CD4-positive, alpha-beta T cell treated with Interleukin-1 beta for 1 hour (primary cell): Measurements from ENCODE around the gene TNS3.

Experiments
- DNase-seq, 2 donors: peaks; one replicate each; pipeline ENCODE4 v3.0.0-alpha.2; 2020 to 2022

Gene TNS3

DNA sequence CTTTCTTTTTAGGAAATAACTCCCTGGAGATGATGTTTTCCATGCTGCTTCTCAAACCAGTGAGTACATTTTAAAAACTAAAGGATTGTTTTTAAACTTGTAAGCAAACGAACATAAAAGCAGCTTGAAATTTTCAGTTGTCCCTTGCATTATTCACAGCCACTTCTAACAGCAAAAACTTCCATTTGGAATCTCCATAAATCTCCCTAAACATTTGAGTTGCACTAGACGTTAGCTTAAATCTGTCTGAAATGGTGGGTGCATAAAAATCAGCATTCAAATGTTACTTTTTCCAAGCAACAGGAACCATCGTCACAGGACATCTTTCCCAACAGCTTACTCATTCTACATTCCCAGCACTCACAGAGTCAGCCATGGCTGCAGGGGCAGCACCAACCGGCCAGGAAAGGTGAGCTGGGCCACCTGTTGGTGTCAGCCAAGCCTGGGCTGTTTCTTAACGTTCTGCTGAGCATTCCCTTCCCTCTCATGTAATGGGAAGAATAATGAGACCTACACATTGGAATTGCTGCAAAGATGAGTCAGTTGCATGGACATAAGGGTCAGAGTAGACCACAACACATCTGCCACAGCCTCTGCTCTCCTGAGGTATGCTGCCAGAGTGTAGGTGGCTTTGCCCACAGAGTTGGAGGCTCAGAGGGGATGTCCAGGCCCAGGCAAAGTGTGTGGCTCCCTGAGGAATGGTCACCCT lies 163.2 kb downstream of the TNS3 start:
- DNase-seq: no peak

DNA sequence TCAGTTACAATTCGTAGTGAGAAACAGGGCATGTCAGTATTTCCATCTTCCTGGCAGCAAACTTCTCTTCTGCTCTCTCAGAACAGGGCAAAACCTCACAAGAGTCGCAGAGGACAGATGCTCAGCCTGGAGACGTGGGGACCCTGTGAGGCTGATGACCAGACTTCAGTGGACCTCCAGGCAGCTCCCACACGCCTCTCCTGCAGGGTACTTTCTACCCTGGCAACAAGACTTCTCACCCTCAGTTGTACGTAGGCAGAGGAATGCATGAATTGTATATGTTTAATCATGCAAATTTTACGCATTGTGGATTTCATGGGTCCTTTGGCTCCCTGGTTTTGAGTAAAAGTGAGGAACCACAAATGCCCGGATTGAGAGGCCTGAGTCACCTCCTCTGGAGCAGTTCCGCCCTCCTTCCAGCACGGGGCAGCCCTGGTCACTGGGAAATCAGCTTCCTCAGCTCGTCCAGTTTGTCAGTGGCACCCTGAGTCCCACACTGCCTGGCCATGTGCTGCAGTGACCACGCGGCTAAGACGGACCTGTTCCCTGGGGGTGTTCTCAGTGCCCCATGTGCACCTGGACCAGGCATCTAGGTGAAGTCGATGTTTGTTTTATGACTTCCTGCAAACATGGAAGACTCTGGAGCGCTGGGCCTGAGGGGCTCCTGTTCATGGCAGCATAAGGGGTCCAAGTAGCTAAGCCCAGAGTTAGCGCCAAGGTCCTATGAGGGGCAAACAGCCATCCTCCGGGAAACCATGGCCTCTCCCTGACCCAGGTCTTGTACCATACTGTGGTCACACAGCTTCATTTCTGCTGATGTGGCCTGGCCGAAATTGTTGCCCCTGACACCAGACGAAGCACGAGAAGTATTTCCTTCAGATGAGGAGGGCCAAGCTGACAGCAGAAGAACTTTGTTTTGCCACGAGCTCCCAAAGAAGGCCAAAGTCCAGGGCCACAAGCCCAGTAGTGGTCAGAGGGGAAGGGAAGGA lies 165.1 kb downstream of the TNS3 start:
- DNase-seq: no peak

DNA sequence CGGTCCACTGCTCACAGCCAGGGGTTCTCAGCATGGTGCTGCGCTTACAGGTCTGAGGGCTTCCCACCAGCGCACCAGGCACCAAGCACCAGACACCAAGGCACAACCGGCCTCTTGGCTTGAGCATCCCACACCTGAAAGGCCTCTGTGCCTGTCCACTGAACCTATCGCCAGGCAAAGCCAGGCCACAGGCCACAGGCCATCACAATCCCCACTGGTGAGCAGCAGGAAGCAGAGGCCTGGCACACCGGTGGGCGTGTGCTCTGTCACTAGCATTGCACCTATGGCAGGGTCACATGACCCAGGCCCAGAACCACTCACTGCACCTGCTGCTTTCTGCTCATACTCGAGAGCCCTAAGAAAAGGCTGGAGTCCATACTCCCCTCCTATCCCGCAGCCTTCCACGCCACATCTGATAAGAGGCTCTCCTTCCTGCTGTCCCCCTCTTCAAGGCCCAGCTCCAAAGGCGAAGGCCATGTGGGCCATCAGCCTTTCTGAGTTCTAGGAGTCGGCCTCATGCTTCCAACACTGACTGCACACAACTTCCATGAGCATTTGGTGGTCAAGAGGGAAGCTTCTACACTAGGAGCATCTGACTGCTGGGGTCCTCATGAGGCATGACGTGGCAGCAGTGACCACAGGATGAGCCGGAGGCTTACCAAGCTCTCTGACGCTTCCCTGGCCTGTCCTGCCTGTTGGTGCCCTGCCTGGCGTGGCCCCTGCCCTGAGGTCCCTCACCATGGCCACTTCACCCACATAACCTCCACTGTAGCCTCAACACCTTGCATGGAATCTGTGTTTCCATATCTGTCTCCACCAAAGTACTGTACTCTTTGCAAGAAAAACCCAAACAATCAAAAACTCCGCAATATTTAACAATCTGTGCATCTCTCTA lies 166.3 kb downstream of the TNS3 start:
- DNase-seq: no peak

DNA sequence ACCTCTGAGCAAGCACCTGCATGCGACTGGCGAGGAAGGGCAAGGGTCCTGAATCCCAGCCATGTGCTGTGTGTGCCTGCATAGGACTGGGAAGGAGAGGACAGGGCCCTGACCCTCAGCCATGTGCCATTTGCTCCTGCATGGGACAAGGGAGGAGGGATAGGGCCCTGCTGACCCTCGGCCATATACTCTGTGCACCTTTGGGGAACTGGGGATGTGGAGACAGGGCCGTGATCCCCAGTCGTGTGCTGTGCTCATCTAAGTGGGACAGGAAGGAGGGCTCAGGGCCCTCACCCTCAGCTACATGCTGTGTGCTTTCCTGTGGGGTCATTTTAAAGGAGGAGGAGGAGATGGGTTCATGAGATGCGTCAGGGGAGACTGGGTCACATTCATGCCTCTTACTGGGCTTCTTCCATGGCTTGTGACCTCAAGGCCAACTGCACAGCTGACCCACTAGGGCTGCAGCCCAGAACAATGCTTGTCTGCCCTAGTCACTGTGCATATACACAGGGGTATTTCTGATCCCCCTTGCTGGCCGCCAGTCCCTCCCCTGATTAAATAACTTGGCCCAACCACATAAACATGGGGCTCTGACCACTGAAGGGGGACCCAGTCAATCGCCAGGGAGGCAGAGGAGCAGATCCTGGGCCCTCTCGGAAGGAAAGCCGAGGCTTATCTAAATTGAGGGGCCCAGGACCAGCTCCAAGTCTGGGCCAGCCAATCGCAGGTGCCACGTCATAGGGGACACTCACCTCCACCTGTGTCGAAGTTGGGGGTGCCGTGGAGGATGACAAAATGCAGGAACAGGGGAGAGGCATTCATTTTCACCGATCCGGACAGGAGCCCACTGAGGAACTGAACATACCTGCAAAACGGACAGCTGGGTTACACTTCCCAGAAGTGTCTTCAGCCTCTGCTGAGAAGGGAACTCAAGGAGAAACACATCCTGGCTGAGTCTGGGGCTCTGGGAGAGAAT lies 167.3 kb downstream of the TNS3 start:
- no peak for DNase-seq

DNA sequence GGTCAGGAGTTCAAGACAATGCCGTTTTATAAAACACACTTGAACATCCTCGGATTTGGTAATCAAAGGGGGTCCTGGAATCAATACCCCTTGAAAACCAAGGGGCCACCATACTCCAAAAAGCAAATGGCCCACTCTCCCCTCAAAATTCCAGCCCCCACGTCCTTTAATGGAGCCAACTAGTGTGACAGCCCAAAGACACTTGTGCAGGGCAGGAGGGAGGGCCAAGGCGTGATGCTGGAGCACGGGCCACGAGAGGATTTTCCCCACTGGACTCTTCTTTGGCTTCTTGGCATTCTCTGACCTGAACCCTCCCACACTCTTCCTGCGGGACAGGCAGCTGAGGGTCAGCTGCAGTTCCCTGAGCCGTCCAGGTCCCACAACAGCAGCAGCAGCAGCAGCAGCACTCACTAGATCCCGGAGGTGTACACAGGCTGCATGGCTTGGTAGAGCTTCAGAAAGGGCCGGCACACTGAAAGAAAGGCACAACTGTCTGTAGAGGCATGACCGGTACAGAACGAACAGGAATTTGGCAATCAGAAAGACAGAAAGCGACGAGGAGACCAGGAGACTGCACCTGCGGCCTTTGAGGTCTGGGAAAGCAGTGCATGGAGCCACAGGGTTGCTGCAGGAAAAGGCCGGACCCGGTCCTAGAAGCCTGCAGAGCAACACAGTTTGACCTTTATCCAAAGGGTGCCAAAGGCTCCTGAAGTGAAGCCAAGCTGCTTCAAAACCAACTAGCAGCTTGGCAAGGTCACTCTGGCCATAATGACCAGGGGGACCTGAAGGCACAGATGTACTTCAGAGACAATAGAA lies 168.2 kb downstream of the TNS3 start:
- DNase-seq: no peak

DNA sequence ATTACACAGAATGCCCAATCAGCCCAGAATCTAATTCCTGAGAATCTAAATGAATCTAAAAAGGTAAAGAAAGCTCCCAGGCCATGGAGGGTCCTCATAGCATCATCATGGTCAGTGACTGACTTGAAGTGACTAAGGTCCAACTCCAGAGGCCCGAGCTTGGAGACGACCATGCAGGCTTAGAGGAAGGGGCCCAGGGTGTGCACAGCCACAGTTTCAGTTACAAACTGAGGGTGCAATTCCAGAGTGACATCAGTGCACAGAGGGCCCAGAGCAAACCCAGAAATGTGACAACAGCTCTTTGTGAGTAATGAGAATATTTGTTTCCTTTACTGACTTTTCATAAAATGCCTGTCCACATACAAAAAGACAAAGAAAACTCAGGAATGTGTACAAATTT lies 170.0 kb downstream of the TNS3 start:
- DNase-seq: no peak

DNA sequence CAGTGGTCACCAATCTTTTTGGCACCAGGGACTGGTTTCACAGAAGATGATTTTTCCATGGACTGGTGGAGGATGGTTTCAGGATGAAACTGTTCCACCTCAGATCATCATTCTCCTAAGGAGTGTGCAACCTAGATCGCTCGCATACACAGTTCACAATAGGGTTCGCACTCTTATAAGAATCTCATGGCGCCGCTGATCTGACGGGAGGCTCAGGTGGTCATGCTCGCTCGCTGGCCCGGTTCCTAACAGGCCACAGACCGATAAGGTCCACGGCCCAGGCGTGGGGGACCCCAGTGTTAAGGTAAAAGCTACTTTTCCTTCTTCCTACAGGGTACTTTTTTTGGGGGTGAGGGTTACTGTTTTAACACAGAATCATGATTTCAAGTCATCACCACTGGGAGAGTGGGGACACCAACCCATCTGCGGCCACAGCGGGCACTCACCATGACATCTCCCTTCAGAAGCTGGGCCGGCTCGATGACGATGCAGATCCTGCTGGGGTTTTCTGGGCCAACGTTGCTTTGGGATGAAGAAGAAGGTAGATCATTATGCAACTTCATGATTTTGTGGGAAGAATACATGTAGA lies 170.5 kb downstream of the TNS3 start:
- DNase-seq: no peak

- DNase-seq: no peak
Measured at GRCh38 chr7:47408675-47409074, 173.2 kb downstream of the TNS3 start.

- DNase-seq: no peak
Measured at GRCh38 chr7:47407821-47408674, 173.9 kb downstream of the TNS3 start.

- DNase-seq: no peak
Measured at GRCh38 chr7:47407136-47407535, 174.8 kb downstream of the TNS3 start.

GRCh38 chr7:47406801-47407129 lies 175.1 kb downstream of the TNS3 start:
- no peak for DNase-seq

GRCh38 chr7:47405921-47406800 lies 175.8 kb downstream of the TNS3 start:
- DNase-seq: no peak

GRCh38 chr7:47405286-47405904 lies 176.5 kb downstream of the TNS3 start:
- DNase-seq: no peak

- no peak for DNase-seq
Measured at GRCh38 chr7:47404010-47404409, 177.9 kb downstream of the TNS3 start.

GRCh38 chr7:47402941-47403866 lies 178.7 kb downstream of the TNS3 start:
- no peak for DNase-seq

DNA sequence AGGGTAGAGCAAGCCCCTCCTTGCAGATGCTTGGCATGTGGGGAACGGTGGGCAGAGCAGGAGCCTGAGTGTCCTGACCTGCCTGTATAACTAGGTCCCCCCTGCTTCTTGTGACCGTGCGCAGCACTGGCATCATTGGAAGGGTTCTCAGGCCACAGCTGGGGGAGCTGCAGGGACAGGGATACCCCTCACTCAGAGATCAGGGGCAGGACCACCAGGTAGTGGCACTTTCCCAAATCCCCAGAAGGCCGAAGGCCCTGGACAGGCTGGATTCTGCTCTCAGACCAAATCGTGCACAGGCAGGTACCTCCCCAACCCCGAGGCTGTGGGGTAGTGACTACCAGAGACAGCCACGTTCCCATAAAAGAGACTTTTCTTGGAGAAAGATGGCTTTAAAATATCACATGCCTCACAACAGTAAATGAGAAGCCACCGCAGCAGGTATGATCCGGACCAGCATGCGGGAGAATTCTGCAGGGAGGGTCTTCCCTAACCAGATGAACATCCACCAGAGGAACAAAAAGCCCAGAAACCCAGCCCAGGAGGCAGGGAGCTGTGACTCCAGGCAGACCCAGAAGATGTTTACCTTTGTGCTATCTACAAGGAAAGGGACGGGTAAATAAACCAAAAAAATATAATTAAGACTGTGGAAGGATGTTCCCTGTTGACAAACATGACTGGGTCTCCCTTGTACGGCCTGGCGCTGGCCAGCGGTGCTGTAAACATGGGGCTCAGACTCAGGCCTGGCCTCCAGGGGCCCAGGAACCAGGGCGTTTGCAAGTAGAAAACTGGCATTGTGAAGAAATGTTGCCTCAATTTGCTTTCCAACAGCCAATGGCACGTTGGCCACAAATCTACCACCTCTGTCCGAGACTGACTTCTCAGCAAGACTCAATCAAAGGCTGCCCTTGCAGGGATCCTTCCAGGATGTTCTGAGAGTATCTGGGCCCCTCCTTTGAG lies 180.0 kb downstream of the TNS3 start:
- DNase-seq: no peak
